ENCODE results near the gene ACACA.

ACACA gene

DNA sequence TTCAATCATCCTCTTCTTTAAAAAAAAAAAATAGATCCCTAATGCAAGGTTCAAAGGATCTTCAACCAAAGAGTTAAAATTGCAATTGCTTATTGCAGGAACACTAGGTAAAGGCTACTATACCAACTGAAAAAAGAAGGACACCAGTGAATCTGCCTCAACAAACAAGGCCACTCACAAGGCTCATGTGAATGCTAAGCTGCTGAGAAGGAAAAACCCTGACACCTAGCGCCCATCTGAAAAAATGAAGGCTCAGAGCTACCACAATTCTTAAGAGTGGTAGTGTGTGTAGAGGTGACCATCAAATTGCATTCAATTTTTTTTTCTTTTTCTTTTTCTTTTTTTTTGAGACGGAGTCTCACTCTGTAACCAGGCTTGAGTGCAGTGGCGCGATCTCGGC lies 232.4 kb downstream of the ACACA start:
- no peak for DNase-seq (ENCODE audit: low read depth)
- H3K4me3 ChIP-seq (ENCODE audit: low read depth, low read length) = no peak overlapping the region
- TF ChIP-seq, protein P1, sequence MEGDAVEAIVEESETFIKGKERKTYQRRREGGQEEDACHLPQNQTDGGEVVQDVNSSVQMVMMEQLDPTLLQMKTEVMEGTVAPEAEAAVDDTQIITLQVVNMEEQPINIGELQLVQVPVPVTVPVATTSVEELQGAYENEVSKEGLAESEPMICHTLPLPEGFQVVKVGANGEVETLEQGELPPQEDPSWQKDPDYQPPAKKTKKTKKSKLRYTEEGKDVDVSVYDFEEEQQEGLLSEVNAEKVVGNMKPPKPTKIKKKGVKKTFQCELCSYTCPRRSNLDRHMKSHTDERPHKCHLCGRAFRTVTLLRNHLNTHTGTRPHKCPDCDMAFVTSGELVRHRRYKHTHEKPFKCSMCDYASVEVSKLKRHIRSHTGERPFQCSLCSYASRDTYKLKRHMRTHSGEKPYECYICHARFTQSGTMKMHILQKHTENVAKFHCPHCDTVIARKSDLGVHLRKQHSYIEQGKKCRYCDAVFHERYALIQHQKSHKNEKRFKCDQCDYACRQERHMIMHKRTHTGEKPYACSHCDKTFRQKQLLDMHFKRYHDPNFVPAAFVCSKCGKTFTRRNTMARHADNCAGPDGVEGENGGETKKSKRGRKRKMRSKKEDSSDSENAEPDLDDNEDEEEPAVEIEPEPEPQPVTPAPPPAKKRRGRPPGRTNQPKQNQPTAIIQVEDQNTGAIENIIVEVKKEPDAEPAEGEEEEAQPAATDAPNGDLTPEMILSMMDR (IDR thresholded peaks at IDR 0.05; ENCODE audit: insufficient read depth, low read depth, low read length, missing control alignments) = no peak

DNA sequence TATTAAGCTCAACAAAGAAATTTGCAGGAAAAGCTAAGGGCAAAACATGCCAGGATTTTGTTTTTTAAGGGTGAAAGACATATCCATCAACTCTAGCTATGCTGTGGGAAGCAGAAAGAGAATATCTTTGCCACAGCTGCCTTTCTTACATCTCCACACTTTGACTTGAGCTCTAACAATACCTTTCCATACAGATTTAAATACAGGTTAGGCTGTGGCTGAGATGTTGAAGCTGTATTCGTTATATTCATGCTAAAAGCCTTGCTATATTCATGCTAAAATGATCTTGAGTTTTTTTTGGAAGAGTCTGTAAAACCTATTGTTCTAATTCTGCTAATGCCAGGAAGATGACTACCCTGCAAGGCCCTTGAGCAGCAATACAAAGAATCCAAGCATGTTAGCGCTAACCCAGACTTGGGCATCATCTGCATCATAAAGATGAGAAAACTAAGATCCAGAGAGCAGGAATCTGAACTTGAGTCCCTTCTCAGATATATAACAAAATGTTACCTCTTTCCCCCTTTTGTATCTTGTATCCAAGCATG lies 235.7 kb downstream of the ACACA start:
- DNase-seq (ENCODE audit: low read depth) = no peak
- H3K4me3 ChIP-seq (ENCODE audit: low read depth, low read length) = no peak overlapping the region
- TF ChIP-seq, protein P1 (IDR thresholded peaks at IDR 0.05; ENCODE audit: insufficient read depth, low read depth, low read length, missing control alignments) = no peak

DNA sequence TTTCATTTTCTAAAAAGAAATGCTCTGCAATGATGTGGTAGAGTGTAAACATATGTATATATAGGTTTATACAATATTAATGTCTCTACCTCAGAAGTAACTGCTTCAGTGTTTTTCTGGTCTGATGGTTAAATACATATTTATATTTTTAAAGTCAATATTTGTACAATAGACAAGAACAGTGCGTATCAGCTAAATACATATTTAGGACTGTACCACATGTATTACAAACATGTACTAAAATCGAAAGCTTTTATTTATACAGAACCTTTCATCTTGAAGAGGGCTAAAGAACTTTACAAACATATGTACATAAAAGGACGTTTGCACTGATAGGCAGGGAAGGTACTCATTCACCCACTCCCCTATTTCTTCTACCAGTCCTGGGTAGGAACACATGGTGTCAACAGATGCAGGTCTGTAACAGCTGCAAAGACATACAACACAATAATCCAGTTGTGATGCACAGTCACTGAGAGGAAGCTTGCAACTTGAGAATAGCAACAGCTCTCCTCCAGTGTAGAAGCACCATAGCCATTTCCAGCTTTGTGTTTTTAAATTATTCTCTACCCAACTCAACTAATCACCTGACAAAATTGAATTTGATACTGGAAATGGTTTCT lies 237.8 kb downstream of the ACACA start:
- no peak for DNase-seq (ENCODE audit: low read depth)
- no peak overlapping the region for H3K4me3 ChIP-seq (ENCODE audit: low read depth, low read length)
- TF ChIP-seq, protein P1 (IDR thresholded peaks at IDR 0.05; ENCODE audit: insufficient read depth, low read depth, low read length, missing control alignments) = no peak

DNA sequence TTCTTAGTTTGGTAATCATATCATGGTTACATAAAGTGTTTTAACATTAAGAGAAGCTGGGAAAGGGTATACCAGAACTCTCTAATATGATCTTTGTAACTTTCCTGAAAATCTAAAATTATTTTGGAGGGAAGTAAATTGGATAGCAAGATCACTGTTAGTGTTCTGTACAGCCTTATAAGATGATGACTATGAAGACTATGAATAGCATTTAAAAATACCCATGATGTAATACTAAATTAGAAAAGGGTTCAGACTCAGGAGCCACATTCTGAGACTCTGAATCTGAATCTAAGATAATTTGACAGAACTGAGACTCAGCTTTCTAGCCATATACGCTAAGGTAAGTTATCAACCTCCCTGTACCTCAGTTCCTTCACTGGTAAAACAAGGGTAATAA lies 238.9 kb downstream of the ACACA start:
- no peak overlapping the region for H3K4me3 ChIP-seq (ENCODE audit: low read depth, low read length)
- no peak for DNase-seq (ENCODE audit: low read depth)
- TF ChIP-seq, protein P1 (IDR thresholded peaks at IDR 0.05; ENCODE audit: insufficient read depth, low read depth, low read length, missing control alignments) = no peak

DNA sequence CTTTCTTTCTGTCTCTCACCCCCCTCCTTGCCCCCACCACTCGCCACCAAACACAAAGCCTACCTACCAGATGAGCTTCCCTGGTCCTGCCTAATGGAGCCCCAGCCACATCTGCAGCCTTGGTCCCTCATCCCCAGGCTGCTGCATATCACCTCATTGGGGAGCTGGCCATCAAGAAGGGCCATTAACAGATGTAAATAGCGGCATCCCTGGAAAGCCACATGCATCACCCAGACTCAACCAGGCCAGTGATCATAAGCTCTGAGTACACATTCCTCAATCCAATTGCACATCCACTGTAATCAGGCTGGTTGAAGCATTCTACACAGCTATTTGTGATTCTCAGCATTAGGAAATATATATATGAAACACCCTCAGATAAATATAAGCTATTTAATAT lies 242.6 kb downstream of the ACACA start:
- H3K4me3 ChIP-seq (ENCODE audit: low read depth, low read length) = no peak overlapping the region
- DNase-seq (ENCODE audit: low read depth) = no peak
- TF ChIP-seq, protein P1 (IDR thresholded peaks at IDR 0.05; ENCODE audit: insufficient read depth, low read depth, low read length, missing control alignments) = no peak

DNA sequence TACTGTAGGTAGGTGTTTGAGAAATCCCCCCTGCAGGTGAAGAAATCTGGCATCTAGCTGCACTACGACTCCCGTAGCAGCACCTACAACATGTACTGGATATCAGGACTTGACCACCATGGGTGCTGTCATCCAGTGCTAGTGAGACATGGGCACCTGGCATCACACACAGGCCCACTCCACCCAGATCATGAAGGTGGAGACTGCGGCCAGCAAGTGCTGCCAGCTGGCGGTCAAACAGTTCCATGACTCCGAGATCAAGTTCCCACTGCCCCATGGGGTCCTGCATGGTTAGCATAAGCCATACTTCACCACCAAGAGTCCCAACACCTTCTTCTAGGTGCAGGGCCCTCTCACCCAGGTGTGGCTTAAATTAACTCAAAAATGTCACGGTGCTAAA lies 243.8 kb downstream of the ACACA start:
- TF ChIP-seq, protein P1 (IDR thresholded peaks at IDR 0.05; ENCODE audit: insufficient read depth, low read depth, low read length, missing control alignments) = no peak
- DNase-seq (ENCODE audit: low read depth) = no peak
- H3K4me3 ChIP-seq (ENCODE audit: low read depth, low read length) = no peak overlapping the region

DNA sequence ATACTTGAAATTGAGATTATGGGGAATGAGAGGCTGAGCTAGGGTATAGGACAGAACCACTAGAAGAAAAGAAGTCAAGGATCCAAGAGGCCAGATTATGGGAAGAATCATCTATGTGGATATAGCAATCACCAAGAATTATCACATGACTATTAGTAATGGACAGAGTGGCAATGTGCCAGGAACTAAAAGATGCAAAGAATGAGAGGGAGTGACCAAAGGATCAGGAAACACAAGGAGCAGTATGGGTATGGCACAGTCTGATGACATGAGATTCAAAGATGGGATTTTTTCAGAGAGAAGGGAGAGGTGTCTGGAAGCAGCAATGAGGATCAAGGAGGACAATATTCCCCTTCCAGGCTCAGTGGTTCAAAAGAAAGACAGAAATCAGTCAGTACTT lies 245.7 kb downstream of the ACACA start:
- H3K4me3 ChIP-seq (ENCODE audit: low read depth, low read length) = no peak overlapping the region
- no peak for DNase-seq (ENCODE audit: low read depth)
- TF ChIP-seq, protein P1 (IDR thresholded peaks at IDR 0.05; ENCODE audit: insufficient read depth, low read depth, low read length, missing control alignments) = no peak
